ENCODE results near the gene PRSS22. TPM values are rescaled to one million over a fixed set of nuclear protein-coding genes. Genes with fewer than 3 reads are reported as not detected.
A peak's percentile ranks its signal among the peaks of the same experiment; 100 is the strongest.

PRSS22 gene
- total RNA-seq, 3 donors from 2014 or later, result 13.6 to 18.7 TPM; not detected in 1

DNA sequence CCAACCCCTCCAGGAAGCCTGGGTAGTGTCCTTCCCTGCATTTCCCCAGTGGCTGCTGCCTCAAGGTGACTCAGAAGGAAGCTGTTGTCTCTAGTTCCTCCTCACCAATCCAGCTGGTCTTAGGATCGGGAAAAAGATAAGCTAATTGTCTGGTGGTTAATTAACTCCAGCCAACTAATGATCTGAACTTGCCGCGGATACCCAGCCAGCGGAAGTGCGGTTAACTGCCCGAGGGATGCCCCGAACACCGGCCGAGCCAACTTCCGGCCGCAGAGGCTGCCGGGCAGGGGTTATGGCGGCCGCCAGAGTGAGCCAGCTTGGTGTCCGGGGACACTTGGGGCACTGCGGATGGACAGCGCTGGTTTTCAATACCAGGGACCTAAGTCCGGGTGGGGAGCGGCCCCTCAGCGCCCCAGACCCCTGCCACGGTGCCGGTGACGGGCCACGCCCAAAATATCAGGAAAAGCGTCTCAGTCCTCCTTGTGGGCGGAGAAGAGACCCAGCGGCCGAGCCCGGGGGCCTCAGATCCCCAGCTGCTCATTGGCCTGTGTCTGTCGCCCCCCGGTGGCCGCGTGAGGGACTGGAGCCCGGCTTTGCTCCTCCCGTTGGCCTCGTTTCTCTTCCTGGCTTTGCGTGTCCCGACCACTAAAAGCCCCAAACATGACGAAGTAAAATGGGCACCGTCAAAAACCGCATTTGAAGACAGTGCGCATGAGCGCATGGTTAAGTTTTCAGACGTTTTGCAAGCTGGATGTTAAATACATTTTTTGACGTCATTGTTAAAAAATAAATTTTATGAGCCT is 10.2 kb upstream of the PRSS22 start:
- peak; percentile 91 to 96 for DNase-seq (ENCODE audit: low spot score in 2 of 2)
- TF ChIP-seq POLR2A (IDR thresholded peaks at IDR 0.05) (no peak), POLR2AphosphoS5 (IDR thresholded peaks at IDR 0.05) (peak; percentile 22 to 64 (median 61))
- TF ChIP-seq, protein P1, sequence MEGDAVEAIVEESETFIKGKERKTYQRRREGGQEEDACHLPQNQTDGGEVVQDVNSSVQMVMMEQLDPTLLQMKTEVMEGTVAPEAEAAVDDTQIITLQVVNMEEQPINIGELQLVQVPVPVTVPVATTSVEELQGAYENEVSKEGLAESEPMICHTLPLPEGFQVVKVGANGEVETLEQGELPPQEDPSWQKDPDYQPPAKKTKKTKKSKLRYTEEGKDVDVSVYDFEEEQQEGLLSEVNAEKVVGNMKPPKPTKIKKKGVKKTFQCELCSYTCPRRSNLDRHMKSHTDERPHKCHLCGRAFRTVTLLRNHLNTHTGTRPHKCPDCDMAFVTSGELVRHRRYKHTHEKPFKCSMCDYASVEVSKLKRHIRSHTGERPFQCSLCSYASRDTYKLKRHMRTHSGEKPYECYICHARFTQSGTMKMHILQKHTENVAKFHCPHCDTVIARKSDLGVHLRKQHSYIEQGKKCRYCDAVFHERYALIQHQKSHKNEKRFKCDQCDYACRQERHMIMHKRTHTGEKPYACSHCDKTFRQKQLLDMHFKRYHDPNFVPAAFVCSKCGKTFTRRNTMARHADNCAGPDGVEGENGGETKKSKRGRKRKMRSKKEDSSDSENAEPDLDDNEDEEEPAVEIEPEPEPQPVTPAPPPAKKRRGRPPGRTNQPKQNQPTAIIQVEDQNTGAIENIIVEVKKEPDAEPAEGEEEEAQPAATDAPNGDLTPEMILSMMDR (IDR thresholded peaks at IDR 0.05), result peak; percentile 98 to 99 (median 99)
- Histone ChIP-seq H3K4me3 (peak overlapping the region; percentile 54 to 86 (median 71)), H3K27ac (peak overlapping the region; percentile 93 to 97), H3K4me1 (no peaks in the 10 kb centered on the region), H3K36me3 (no peaks in the 10 kb centered on the region), H3K27me3 (no peaks in the 10 kb centered on the region), H3K9me3 (no peaks in the 10 kb centered on the region)
- intact Hi-C loops (cut with DNase I; ENCODE audit: low total_unique reads), result no loop called here

DNA sequence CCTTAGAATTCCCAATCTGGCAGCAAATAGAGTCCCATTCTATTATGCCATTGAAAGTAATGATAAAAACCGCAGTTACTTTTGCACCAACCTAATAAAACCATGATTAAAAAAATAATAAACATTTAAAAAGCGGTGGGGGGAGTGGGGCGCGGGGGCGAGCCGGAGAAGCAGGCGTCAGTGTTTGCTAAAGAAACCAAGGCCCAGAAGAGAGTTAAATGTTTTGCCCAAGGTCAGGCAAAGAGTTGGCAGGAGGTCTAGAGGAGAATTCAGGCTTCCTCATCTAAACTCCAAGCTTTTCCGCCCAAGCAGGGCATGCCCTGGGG is 9.7 kb upstream of the PRSS22 start:
- H3K4me1 ChIP-seq, result no peaks in the 10 kb centered on the region
- H3K4me3 ChIP-seq, result peak overlapping the region; percentile 54 to 86 (median 71)
- no peaks in the 10 kb centered on the region for H3K27me3 ChIP-seq
- H3K27ac ChIP-seq, result peak overlapping the region; percentile 93 to 97
- H3K9me3 ChIP-seq, result no peaks in the 10 kb centered on the region
- intact Hi-C loops (cut with DNase I; ENCODE audit: low total_unique reads), result no loop called here
- H3K36me3 ChIP-seq, result no peaks in the 10 kb centered on the region
- DNase-seq (ENCODE audit: low spot score in 2 of 2), result no peak
- TF ChIP-seq, protein P1 (IDR thresholded peaks at IDR 0.05), result no peak
- TF ChIP-seq POLR2A (IDR thresholded peaks at IDR 0.05), result no peak
- no peak for TF ChIP-seq POLR2AphosphoS5 (IDR thresholded peaks at IDR 0.05)

DNA sequence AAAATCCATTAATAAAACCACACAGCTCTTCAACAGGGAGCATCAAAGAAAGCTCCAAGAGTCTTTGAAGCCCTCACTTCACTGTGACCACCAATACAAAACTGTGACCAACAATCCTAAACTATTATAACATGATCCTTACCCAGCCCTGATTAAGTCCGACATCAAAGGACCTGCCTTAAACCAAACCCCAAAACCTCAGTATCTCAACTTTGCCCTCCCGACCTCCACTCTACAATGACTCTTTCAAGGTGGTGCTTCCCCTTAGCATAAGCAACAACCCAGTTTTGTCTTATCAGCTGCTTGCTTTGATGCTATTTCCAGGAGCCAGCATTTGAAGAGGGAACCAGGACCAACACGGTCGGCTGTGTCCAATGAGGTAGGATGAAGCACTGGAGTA is 8.5 kb upstream of the PRSS22 start:
- TF ChIP-seq POLR2AphosphoS5 (IDR thresholded peaks at IDR 0.05) (no peak), POLR2A (IDR thresholded peaks at IDR 0.05) (no peak)
- TF ChIP-seq, protein P1 (IDR thresholded peaks at IDR 0.05), result no peak
- intact Hi-C loops (cut with DNase I; ENCODE audit: low total_unique reads), result no loop called here
- no peaks in the 10 kb centered on the region for H3K27me3 ChIP-seq

DNA sequence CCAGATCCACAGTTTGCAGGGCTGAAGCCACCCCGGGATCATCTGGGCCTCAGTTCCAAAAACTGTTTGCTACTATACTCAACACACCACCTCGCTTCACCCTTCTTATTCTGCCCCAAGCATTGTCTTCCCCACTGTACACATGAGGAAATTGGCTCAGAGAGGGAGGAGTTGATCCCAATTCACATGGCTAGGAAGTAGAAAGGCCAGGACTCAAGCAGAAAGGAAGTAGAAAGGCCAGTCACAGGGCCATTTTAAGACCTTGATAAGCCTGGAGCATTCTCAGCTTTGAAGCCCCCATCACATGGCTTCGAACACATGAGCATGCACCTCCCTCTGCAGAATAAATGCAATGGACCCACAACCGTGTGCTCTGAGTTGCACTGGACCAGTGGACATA is 7.7 kb upstream of the PRSS22 start:
- no peak overlapping the region for H3K4me3 ChIP-seq
- no peaks in the 10 kb centered on the region for H3K4me1 ChIP-seq
- no peak for TF ChIP-seq POLR2AphosphoS5 (IDR thresholded peaks at IDR 0.05)
- TF ChIP-seq, protein P1 (IDR thresholded peaks at IDR 0.05), result no peak
- TF ChIP-seq POLR2A (IDR thresholded peaks at IDR 0.05), result no peak
- H3K36me3 ChIP-seq, result no peaks in the 10 kb centered on the region
- intact Hi-C loops (cut with DNase I; ENCODE audit: low total_unique reads), result no loop called here
- no peak overlapping the region for H3K27ac ChIP-seq
- no peaks in the 10 kb centered on the region for H3K27me3 ChIP-seq
- H3K9me3 ChIP-seq, result peaks cover 0 to 4% of the 10 kb centered on the region in 2 donors
- DNase-seq (ENCODE audit: low spot score in 2 of 2), result no peak

More for the DNA sequence above, 8.5 kb upstream of the PRSS22 start:
- H3K27ac ChIP-seq, result no peak overlapping the region
- no peak overlapping the region for H3K4me3 ChIP-seq
- no peak for DNase-seq (ENCODE audit: low spot score in 2 of 2)
- H3K9me3 ChIP-seq, result no peaks in the 10 kb centered on the region
- H3K4me1 ChIP-seq, result no peaks in the 10 kb centered on the region
- H3K36me3 ChIP-seq, result no peaks in the 10 kb centered on the region

DNA sequence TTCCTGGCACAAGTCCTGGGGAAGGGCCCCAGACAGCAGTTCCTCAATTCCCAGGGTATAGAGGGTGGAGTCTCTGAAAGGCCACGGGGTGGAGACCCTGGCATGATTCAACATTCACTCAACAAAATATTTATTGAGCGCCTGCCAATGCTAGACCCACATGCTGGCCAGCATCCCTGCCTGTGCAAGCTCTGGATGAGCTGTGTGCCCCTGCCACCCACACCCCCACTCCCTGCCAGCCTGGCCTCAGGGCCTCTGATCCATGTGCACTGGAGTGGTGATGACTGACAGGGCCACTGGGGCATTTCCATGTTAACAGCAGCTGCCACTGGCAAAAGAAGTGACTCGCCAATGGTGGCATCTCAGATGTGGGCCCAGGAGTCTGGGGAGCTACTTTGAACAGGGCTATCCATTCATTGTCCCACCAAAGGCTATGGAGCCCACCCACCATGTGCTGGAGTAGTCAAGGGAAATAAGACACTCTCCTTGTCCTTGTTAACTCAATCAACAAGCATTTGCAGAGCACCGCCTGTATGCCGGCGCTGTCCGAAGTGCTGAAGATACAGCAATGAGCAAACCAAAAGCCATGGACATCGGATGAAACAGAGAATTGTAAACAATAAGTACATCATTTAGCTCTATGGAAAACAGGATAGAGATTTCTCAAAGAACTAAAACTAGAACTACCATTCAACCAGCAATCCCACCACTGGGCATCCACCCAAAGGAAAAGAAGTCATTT is 3.0 kb upstream of the PRSS22 start:
- TF ChIP-seq, protein P1 (IDR thresholded peaks at IDR 0.05), result no peak
- TF ChIP-seq POLR2A (IDR thresholded peaks at IDR 0.05), result no peak
- no peak for TF ChIP-seq POLR2AphosphoS5 (IDR thresholded peaks at IDR 0.05)
- H3K9me3 ChIP-seq, result peaks cover 0 to 4% of the 10 kb centered on the region in 2 donors
- intact Hi-C loops (cut with DNase I; ENCODE audit: low total_unique reads), result no loop called here

More for the DNA sequence above, 3.0 kb upstream of the PRSS22 start:
- no peak for DNase-seq (ENCODE audit: low spot score in 2 of 2)
- no peaks in the 10 kb centered on the region for H3K4me1 ChIP-seq
- no peak overlapping the region for H3K27ac ChIP-seq
- no peak overlapping the region for H3K4me3 ChIP-seq
- H3K36me3 ChIP-seq, result no peaks in the 10 kb centered on the region
- H3K27me3 ChIP-seq, result no peaks in the 10 kb centered on the region

Data from breast epithelium (tissue), 4 donors.